HCT116 (cell line): ENCODE data around the gene SSTR5. TPM values are rescaled to one million over a fixed set of nuclear protein-coding genes. Genes with fewer than 3 reads are reported as not detected.

ENCODE experiments used
- ATAC-seq: fragments of 200-7000 bp; cut with Tn5 transposase; 2 replicates; pipeline ENCODE4 v1.9.1; 2020; ENCODE audit warnings: mild to moderate bottlenecking, moderate library complexity
- BruUV-seq: library from RNA; stranded (reverse); fragments of 400-500 nt; replicated peaks from 2 replicates; lab custom pipeline; 2021; lab: Mats Ljungman, UMichigan
- CTCF ChIA-PET: fragments of 300-600 bp; sonication (Branson Sonifier 250); formaldehyde crosslinking; loops from one replicate; lab custom pipeline; 2021; ENCODE audit warnings: antibody characterized with exemption; lab: Charles Lee
- POLR2A ChIA-PET: fragments of 300-600, 350-600 bp; sonication (Branson Sonifier 250); formaldehyde crosslinking; loops from one replicate; lab custom pipeline; 2021; ENCODE audit warnings: antibody characterized with exemption; lab: Charles Lee
- RAD21 ChIA-PET, 2 experiments: fragments of 300-600 bp; sonication (Branson Sonifier 250); formaldehyde crosslinking; loops; one replicate each; lab custom pipeline; 2023; ENCODE audit warnings: low total read pairs in 2 of 2; ENCODE audit not compliant: uncharacterized antibody in 2 of 2, unreplicated experiment in 2 of 2, low non-redundant PET in 1 of 2; lab: Charles Lee
- DNase-seq: peaks from one replicate; pipeline ENCODE4 v3.0.0-alpha.2; 2010; ENCODE audit warnings: low read depth, low spot score
- H2AFZ ChIP-seq: fragments of 200-600 bp; shearing (Covaris generic), sonication (generic); 2 replicates; pipeline ENCODE4 v1.6.1; 2017; ENCODE audit warnings: low read depth, mixed run types, mixed read lengths, antibody characterized with exemption, low read length; ENCODE audit not compliant: poor library complexity, severe bottlenecking
- H3K27ac ChIP-seq: 2 replicates; pipeline ENCODE4 v1.5.1; 2012; ENCODE audit warnings: low read depth, low read length
- H3K27me3 ChIP-seq: fragments of 200-600 bp; sonication (generic); 2 replicates; pipeline ENCODE4 v1.6.1; 2016; ENCODE audit warnings: mixed run types, low read length, mixed read lengths; ENCODE audit not compliant: insufficient read depth
- H3K36me3 ChIP-seq, 2 experiments: fragments of 200-500 bp in 1 of 2; fragments of 200-600 bp in 1 of 2; sonication (Bioruptor generic) in 1 of 2; sonication (generic) in 1 of 2; 2 replicates each; pipeline versions ENCODE4 v1.5.1 to v1.6.1; 2014 to 2016; ENCODE audit warnings: low read length in 2 of 2, inconsistent platforms in 1 of 2, mixed read lengths in 1 of 2, mixed run types in 1 of 2; ENCODE audit not compliant: insufficient read depth in 2 of 2, control insufficient read depth in 1 of 2
- H3K4me1 ChIP-seq, 2 experiments: fragments of 200-600 bp in 1 of 2; sonication (generic) in 1 of 2; 2 replicates each; pipeline versions ENCODE4 v1.5.1 to v1.6.1; 2012 to 2017; ENCODE audit warnings: low read length in 2 of 2, inconsistent platforms in 1 of 2, mild to moderate bottlenecking in 1 of 2, mixed read lengths in 1 of 2, mixed run types in 1 of 2, moderate library complexity in 1 of 2; ENCODE audit not compliant: insufficient read depth in 2 of 2, control insufficient read depth in 1 of 2
- H3K4me2 ChIP-seq: fragments of 200-600 bp; sonication (generic); 2 replicates; pipeline ENCODE4 v1.6.1; 2017; ENCODE audit warnings: mixed run types, low read length, mixed read lengths
- H3K4me3 ChIP-seq, 2 experiments: fragments of 200-600 bp in 1 of 2; sonication (generic) in 1 of 2; replicated peaks in 1 of 2; 2 replicates each; pipeline ENCODE4 v1.5.1; 2011 to 2016; ENCODE audit warnings: low read length in 2 of 2, control low read depth in 1 of 2, low read depth in 1 of 2, mild to moderate bottlenecking in 1 of 2, mixed read lengths in 1 of 2, mixed run types in 1 of 2
- H3K79me2 ChIP-seq: fragments of 200-600 bp; sonication (generic); 2 replicates; pipeline ENCODE4 v1.6.1; 2017; ENCODE audit warnings: mild to moderate bottlenecking, mixed run types, low read length, moderate library complexity, mixed read lengths; ENCODE audit not compliant: insufficient read depth
- H3K9ac ChIP-seq: fragments of 200-600 bp; sonication (generic); 2 replicates; pipeline ENCODE4 v1.6.1; 2016; ENCODE audit warnings: low read length, mixed read lengths
- H3K9me2 ChIP-seq: fragments of 200-600 bp; sonication (generic), shearing (Covaris generic); 2 replicates; pipeline ENCODE4 v1.6.1; 2017; ENCODE audit warnings: mixed run types, mild to moderate bottlenecking, moderate library complexity; ENCODE audit not compliant: insufficient read depth
- H3K9me3 ChIP-seq, 2 experiments: fragments of 200-500 bp in 1 of 2; fragments of 200-600 bp in 1 of 2; sonication (Bioruptor generic) in 1 of 2; sonication (generic) in 1 of 2; 2 replicates each; pipeline ENCODE4 v1.6.1; 2014 to 2017; ENCODE audit warnings: low read length in 2 of 2, mixed read lengths in 2 of 2, inconsistent platforms in 1 of 2, low read depth in 1 of 2, mild to moderate bottlenecking in 1 of 2, mixed run types in 1 of 2, moderate library complexity in 1 of 2; ENCODE audit not compliant: control insufficient read depth in 1 of 2, insufficient read depth in 1 of 2
- H4K20me1 ChIP-seq: fragments of 200-600 bp; sonication (generic), shearing (Covaris generic); 2 replicates; pipeline ENCODE4 v1.6.1; 2017; ENCODE audit warnings: mixed run types, mild to moderate bottlenecking, moderate library complexity; ENCODE audit not compliant: insufficient read depth
- CBX3 ChIP-seq: IDR thresholded peaks from 2 replicates; pipeline ENCODE4 v1.6.1; 2012; ENCODE audit warnings: low read depth
- EGR1 ChIP-seq: IDR thresholded peaks from 2 replicates; pipeline ENCODE4 v1.6.1; 2012; ENCODE audit warnings: low read depth
- MAX ChIP-seq: IDR thresholded peaks from 2 replicates; pipeline ENCODE4 v1.6.1; 2012
- POLR2A ChIP-seq: IDR thresholded peaks from 2 replicates; pipeline ENCODE4 v1.7.0; 2011; ENCODE audit warnings: borderline replicate concordance; ENCODE audit not compliant: insufficient read depth, insufficient read length; ENCODE audit errors: extremely low read depth
- POLR2AphosphoS5 ChIP-seq: IDR thresholded peaks from 2 replicates; pipeline ENCODE4 v1.6.1; 2011; ENCODE audit warnings: mild to moderate bottlenecking, low read depth, low read length, moderate library complexity
- RAD21 ChIP-seq: IDR thresholded peaks from 2 replicates; pipeline ENCODE4 v1.6.1; 2012; ENCODE audit warnings: low read depth, mild to moderate bottlenecking
- SIN3A ChIP-seq: IDR thresholded peaks from 2 replicates; pipeline ENCODE4 v1.6.1; 2012; ENCODE audit warnings: low read depth
- TCF7L2 ChIP-seq: IDR thresholded peaks from 2 replicates; pipeline ENCODE4 v1.7.0; 2011; ENCODE audit warnings: borderline replicate concordance, inconsistent platforms; ENCODE audit not compliant: insufficient read depth, insufficient read length; ENCODE audit errors: extremely low read depth
- ZFX ChIP-seq: fragments of 450-650 bp; IDR thresholded peaks from 2 replicates; pipeline ENCODE4 v1.6.1; 2017
- ZNF274 ChIP-seq: fragments of 200-500 bp; sonication (Bioruptor generic); IDR thresholded peaks from 2 replicates; pipeline ENCODE4 v1.6.1; 2014; ENCODE audit warnings: mild to moderate bottlenecking, low read depth, low read length, inconsistent platforms
- intact Hi-C: fragments of 100-400 bp; cut with micrococcal nuclease; formaldehyde crosslinking; loops from 2 replicates; pipeline ENCODE4 v1.10.0; 2022
- total RNA-seq: library from RNA; stranded (reverse); gene quantifications from one replicate; pipeline ENCODE4 v1.2.1, GENCODE V29; 2021; ENCODE audit not compliant: unreplicated experiment
- TF ChIP-seq, protein P1 (sequence below): IDR thresholded peaks from 2 replicates; pipeline ENCODE4 v1.6.1; 2012; ENCODE audit warnings: low read depth
- TF ChIP-seq, protein P2 (sequence below): IDR thresholded peaks from 2 replicates; pipeline ENCODE4 v1.6.1; 2011; ENCODE audit warnings: mild to moderate bottlenecking, low read length, moderate library complexity; ENCODE audit not compliant: insufficient replicate concordance; ENCODE audit errors: extremely low read depth

The SSTR5 gene
- total RNA-seq, 1 experiment from 2014 or later: 7.2 TPM

GRCh38 chr16:1081734-1082265 lies 9.3 kb downstream of the SSTR5 start (continued):
- TF ChIP-seq, protein P1, sequence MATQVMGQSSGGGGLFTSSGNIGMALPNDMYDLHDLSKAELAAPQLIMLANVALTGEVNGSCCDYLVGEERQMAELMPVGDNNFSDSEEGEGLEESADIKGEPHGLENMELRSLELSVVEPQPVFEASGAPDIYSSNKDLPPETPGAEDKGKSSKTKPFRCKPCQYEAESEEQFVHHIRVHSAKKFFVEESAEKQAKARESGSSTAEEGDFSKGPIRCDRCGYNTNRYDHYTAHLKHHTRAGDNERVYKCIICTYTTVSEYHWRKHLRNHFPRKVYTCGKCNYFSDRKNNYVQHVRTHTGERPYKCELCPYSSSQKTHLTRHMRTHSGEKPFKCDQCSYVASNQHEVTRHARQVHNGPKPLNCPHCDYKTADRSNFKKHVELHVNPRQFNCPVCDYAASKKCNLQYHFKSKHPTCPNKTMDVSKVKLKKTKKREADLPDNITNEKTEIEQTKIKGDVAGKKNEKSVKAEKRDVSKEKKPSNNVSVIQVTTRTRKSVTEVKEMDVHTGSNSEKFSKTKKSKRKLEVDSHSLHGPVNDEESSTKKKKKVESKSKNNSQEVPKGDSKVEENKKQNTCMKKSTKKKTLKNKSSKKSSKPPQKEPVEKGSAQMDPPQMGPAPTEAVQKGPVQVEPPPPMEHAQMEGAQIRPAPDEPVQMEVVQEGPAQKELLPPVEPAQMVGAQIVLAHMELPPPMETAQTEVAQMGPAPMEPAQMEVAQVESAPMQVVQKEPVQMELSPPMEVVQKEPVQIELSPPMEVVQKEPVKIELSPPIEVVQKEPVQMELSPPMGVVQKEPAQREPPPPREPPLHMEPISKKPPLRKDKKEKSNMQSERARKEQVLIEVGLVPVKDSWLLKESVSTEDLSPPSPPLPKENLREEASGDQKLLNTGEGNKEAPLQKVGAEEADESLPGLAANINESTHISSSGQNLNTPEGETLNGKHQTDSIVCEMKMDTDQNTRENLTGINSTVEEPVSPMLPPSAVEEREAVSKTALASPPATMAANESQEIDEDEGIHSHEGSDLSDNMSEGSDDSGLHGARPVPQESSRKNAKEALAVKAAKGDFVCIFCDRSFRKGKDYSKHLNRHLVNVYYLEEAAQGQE: no peak
- TF ChIP-seq MAX: no peak
- no peak for TF ChIP-seq SIN3A

DNA sequence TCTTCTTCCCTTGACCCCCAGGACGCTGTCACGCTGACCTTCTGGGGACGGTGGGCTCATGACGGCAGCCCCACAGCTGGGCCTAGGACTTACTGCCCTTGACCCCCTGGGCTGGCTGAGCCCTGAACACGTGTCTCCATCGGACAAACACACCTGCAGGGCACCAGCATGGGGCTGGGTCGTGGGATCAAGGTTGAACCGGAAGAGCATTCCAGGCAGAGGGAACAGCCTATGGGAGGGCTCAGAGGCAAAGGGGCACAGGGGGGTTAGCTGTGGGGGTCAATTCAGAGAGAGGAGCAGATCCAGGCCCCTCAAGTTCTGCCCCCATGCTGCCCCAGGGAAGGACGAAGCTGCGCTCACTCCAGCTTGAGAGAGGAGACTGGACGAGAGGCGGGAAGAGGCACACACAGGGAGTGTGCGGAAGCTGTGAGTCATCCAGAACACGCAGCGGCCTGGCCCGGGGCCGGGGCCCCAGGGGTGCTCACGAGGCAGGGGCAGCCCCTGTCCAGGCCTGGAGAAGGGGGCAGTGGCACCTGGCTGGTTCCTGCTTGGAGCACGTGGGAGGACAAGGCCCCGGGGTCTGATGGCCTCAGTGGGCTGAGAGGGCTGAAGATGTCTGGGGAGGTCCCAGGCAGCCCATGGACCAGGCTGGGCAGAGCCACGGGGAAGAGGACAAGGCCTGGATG lies 9.9 kb downstream of the SSTR5 start:
- CTCF ChIA-PET: no interaction called here
- Histone ChIP-seq H3K79me2 (peaks cover 32% of the 10 kb centered on the region), H3K9me2 (no peaks in the 10 kb centered on the region), H3K4me2 (peak overlapping the region; percentile 93), H3K9ac (peak overlapping the region; percentile 93), H2AFZ (no peak overlapping the region), H3K27ac (peak overlapping the region; percentile 100), H3K36me3 (peaks cover 0 to 15% of the 10 kb centered on the region in 2 experiments; a peak in 1 of 4 replicates), H3K4me3 (peak overlapping the region; percentile 66 to 68), H3K9me3 (peaks cover 0 to 6% of the 10 kb centered on the region in 2 experiments; a peak in 1 of 4 replicates), H4K20me1 (no peaks in the 10 kb centered on the region), H3K27me3 (no peaks in the 10 kb centered on the region), H3K4me1 (peaks cover 69 to 90% of the 10 kb centered on the region in 2 experiments)
- TSS peak; percentile 81 for BruUV-seq
- intact Hi-C loops: no loop called here
- RAD21 ChIA-PET: interaction anchor here (0.9 to 1.1 kb wide), 2 partner anchors 25 kb away, joined by 3 to 4 read pairs; no protein-coding TSS in a partner anchor
- peak; percentile 74 for ATAC-seq
- no peak for DNase-seq
- TF ChIP-seq, protein P2, sequence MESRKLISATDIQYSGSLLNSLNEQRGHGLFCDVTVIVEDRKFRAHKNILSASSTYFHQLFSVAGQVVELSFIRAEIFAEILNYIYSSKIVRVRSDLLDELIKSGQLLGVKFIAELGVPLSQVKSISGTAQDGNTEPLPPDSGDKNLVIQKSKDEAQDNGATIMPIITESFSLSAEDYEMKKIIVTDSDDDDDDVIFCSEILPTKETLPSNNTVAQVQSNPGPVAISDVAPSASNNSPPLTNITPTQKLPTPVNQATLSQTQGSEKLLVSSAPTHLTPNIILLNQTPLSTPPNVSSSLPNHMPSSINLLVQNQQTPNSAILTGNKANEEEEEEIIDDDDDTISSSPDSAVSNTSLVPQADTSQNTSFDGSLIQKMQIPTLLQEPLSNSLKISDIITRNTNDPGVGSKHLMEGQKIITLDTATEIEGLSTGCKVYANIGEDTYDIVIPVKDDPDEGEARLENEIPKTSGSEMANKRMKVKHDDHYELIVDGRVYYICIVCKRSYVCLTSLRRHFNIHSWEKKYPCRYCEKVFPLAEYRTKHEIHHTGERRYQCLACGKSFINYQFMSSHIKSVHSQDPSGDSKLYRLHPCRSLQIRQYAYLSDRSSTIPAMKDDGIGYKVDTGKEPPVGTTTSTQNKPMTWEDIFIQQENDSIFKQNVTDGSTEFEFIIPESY: peak; percentile 42
- TF ChIP-seq, protein P1: no peak
- TF ChIP-seq TCF7L2: peak; percentile 56
- TF ChIP-seq CBX3: no peak
- no peak for TF ChIP-seq EGR1
- TF ChIP-seq RAD21: no peak
- no peak for TF ChIP-seq MAX
- TF ChIP-seq ZFX: peak; percentile 96
- peak; percentile 69 for TF ChIP-seq POLR2A
- TF ChIP-seq ZNF274: no peak
- peak; percentile 87 for TF ChIP-seq POLR2AphosphoS5
- POLR2A ChIA-PET: interaction anchor here (1.5 kb wide), 1 partner anchor 11 kb away, joined by 3 read pairs; no protein-coding TSS in a partner anchor
